ENCODE results near the gene ASAH2B. TPM values are rescaled to one million over a fixed set of nuclear protein-coding genes. Genes with fewer than 3 reads are reported as not detected.

ASAH2B gene
- total RNA-seq: 2.2 and 2.6 TPM in 2 replicates

GRCh38 chr10:50739618-50740292 lies at the start of gene ASAH2B:
Gene ASAH2B (plus strand): TSS chr10:50739936. CDS start chr10:50745131, 5,195 bp downstream.

Other genes with a start within 250 kb of the ASAH2B start
- 49.7 and 76.5 TPM in 2 replicates for gene SGMS1, start 116.0 kb upstream of the ASAH2B start, total RNA-seq
- gene A1CF, start 145.7 kb downstream of the ASAH2B start, total RNA-seq: not detected in 2 replicates

All from dermis lymphatic vessel endothelial cell (primary cell).